ENCODE data around the gene KCTD11.
"Not testable (repeated sequence)": the region's sequence is repeated elsewhere in the genome, so short reads cannot be mapped to it uniquely, and the experiment has no call there.

KCTD11 gene

GRCh38 chr17:7343250-7343649 lies 8.7 kb upstream of the KCTD11 start:
- no peak for FAIRE-seq

GRCh38 chr17:7346761-7347614 lies 5.0 kb upstream of the KCTD11 start:
- no peak for FAIRE-seq

More at GRCh38 chr17:7343250-7343649, 8.7 kb upstream of the KCTD11 start:
- DNase-seq (ENCODE audit: low spot score), result no peak

GRCh38 chr17:7347630-7348477 lies 4.1 kb upstream of the KCTD11 start:
- no peak for DNase-seq (ENCODE audit: low spot score)
- FAIRE-seq, result no peak

More at GRCh38 chr17:7346761-7347614, 5.0 kb upstream of the KCTD11 start:
- no peak for DNase-seq (ENCODE audit: low spot score)

GRCh38 chr17:7348478-7349242 lies 3.3 kb upstream of the KCTD11 start:
- no peak for FAIRE-seq
- no peak for DNase-seq (ENCODE audit: low spot score)

DNA sequence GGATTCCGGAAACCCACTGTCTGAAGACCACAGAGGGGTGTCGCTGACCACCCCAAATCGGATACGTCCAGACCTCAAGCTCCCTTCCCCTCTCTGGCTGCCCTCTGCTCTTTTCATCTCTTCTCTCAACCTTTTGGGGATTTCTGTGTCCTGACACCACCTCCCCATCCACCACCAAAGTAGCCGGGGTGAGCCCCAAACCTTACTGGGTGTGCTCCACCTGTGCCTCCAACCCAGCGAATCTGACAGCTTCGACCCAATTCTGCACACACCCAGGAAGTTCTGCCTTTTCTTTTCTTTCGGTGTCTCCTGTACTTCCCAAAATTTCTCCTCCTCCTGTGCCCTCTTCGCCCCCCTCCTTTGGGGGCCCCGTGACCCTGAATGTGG lies 534 bp downstream of the KCTD11 start:
- FAIRE-seq (no peak), DNase-seq (ENCODE audit: low spot score) (no peak)

DNA sequence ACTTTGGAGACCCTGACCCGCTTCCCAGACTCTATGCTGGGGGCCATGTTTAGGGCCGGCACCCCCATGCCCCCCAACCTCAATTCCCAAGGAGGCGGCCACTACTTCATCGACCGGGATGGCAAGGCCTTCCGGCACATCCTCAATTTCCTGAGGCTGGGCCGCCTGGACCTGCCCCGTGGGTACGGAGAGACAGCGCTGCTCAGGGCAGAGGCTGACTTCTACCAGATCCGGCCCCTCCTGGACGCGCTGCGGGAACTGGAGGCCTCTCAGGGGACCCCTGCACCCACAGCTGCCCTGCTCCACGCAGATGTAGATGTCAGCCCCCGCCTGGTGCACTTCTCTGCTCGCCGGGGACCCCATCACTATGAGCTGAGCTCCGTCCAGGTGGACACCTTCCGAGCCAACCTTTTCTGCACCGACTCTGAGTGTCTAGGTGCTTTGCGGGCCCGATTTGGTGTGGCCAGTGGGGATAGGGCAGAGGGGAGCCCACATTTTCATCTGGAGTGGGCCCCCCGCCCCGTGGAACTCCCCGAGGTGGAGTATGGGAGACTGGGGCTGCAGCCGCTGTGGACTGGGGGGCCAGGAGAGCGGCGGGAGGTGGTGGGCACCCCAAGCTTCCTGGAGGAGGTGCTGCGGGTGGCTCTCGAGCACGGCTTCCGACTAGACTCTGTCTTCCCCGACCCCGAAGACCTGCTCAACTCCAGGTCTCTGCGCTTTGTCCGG lies 1.1 kb downstream of the KCTD11 start:
- DNase-seq (ENCODE audit: low spot score) (no peak), FAIRE-seq (no peak)

DNA sequence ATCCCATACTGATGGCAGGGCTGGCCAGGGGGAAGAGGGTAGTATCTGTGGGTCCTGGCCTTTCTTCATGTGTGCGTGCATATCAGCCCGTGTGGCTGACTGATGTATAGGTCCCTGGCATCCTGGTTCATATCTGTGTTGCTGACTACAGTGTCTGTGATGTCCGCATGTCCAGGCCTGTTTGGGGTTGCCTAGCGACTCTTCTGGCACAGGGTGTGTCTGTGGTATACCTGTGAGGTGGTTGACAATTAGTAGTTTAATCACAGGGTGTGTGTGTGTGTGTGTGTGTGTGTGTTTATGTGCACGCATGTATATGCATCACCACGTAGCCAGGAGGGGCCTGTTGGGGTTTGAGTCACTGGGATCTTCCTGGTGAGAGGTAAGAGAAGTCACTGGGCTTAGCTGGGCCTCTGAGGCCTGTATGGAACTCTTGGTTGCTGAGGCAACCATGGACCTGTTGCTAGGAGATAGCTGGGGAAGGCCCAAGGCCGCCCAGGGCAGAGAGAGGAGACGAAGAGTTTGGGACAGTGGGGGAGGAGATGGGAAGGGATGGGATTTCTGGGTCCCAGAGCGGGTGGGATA lies 2.4 kb downstream of the KCTD11 start:
- DNase-seq (ENCODE audit: low spot score) (peak; percentile 47), FAIRE-seq (no peak)

DNA sequence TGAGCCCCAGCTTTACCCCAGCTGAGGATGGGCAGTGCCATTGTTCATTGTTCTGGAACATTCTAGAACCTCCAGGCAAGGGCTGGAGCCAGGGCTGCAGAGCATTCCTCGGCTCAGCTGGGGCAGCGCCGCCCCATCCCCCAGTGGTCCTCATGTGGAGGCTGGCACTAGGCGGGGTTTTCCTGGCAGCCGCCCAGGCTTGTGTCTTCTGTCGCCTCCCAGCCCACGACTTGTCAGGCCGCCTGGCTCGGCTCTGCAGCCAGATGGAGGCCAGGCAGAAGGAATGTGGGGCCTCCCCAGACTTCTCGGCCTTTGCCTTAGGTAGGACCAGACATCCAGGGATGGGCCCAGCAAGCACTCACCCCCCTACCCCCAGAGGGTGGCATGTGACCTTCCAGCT lies 3.1 kb downstream of the KCTD11 start, which contains the start of gene TMEM95:
TSS of gene TMEM95 (plus strand) at position 104 of the 400 bp plus-strand sequence. CDS start at position 153, 49 bp downstream.
- DNase-seq (ENCODE audit: low spot score) (no peak), FAIRE-seq (no peak)

- no peak for DNase-seq (ENCODE audit: low spot score)
- FAIRE-seq, result no peak
Observed at GRCh38 chr17:7355573-7355972, 3.6 kb downstream of the KCTD11 start.

GRCh38 chr17:7356072-7356549 lies 4.1 kb downstream of the KCTD11 start:
- peak; percentile 33 for DNase-seq (ENCODE audit: low spot score)

DNA sequence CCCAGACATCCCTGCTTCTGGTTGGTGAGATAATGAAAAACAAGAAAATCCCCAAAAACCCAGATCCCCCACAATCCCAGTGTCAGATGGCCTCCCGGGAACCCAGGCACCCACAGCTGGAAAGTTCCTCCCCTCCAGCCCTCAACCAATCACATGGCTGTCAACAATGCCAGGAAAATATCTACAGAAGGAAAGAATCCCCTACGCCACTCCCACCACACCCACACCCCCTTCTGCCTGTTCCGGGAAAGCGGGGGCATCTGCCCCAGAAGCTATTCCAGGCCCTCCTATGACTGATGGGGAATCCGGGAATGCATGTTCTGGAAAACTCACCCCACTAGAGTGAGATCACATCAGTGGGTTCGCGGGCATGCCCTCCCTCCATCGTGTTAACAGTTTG lies 4.8 kb downstream of the KCTD11 start:
- no peak for FAIRE-seq
- DNase-seq (ENCODE audit: low spot score), result no peak

More at GRCh38 chr17:7356072-7356549, 4.1 kb downstream of the KCTD11 start:
- FAIRE-seq, result no peak

DNA sequence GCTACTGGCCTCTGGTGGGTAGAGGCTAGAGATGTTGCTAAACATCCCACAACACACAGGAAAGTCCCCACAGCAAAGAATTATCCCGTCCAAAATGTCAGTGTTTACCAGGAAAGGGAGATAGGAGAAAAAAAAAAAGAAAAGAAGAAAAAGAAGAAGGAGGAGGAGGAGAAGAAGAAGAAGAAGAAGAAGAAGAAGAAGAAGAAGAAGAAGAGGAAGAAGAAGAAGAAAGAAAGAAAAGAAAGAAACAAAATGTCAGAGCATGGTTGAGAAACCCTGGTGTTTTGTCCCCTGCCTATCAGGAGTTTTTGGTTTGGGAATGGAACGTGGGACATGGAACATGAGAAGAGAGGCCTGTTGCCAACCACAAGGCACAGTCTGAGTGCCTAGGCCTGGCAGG lies 5.4 kb downstream of the KCTD11 start:
- DNase-seq (ENCODE audit: low spot score), result no peak
- FAIRE-seq, result no peak

DNA sequence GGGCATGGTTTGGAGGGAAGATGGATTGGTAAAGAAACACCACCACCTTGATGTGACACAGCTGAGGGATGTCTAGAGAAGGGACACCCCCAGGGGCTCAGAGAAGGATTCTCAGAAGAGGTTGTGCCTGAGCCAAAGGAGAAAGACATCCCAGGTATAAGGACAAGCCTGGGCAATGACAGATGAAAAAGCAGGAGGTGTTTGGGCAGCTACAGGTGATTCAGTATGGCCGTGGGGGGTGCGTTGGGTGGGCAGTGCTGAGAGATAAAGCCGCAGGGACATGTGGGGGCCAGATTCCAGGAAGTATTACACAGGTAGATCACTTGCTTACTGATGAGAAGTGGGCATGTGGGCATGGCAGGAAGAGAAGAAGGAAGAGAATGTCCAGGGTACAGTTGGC lies 9.9 kb downstream of the KCTD11 start:
- no peak for DNase-seq (ENCODE audit: low spot score)
- FAIRE-seq, result no peak

- FAIRE-seq (no peak), DNase-seq (ENCODE audit: low spot score) (no peak)
Observed at GRCh38 chr17:7363311-7363710, 11.3 kb downstream of the KCTD11 start.

DNA sequence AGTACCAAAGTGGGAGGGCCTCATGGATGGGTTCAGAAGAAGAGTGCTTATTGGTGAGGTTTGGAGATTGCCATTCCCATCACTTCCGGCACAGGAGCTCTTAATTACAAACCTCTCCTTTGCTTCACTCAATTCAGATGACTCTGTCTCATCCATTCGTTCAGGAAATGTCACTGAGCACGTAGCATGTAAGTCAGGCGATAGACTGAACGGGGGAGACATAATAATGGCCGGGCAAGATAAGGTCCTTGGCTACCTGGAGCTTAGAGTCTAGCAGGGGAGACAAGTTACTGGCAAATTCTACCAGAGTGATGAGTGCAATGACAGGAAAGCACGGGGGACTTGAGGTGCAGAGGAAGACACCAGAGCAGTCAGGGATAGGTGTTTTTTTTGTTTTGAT lies 14.0 kb downstream of the KCTD11 start:
- DNase-seq (ENCODE audit: low spot score); FAIRE-seq: not testable (repeated sequence)

DNA sequence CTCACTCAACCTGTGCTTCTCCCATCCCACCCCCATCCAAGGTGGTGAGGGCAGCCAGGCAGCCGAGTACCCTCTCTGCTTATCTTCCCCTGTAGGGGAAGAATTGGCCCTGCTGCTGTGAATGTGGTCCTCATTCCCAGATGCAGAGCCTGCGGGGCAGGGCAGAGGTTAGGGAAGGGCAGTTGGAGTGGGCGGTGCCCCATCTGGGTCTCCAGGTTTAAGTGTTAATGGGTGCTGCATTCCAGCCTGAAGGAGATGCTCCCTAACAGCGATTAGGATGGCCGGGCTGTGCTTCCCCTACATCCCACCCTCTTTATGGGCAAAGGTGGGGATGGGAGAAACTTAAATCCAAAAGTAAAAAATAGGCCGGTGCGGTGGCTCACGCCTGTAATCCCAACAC lies 15.1 kb downstream of the KCTD11 start:
- no peak for FAIRE-seq
- DNase-seq (ENCODE audit: low spot score), result no peak

- no peak for FAIRE-seq
- no peak for DNase-seq (ENCODE audit: low spot score)
Observed at GRCh38 chr17:7367918-7368598, 16.1 kb downstream of the KCTD11 start.

DNA sequence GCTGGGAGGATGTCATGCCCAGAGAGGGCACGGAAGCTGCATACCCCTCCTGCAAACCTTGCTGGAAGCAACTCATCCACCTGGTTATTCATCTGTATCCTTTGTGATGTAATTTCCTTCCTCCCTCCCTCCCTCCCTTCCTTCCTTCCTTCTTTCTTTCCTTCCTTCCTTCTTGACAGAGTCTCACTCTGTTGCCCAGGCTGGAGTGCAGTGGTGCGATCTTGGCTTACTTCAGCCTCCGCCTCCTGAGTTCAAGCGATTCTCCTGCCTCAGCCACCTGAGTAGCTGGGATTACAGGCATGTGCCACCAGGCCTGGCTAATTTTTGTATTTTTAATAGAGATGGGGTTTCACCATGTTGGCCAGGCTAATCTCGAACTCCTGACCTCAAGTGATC lies 16.6 kb downstream of the KCTD11 start:
- DNase-seq (ENCODE audit: low spot score); FAIRE-seq: not testable (repeated sequence)

- FAIRE-seq, result no peak
- no peak for DNase-seq (ENCODE audit: low spot score)
Observed at GRCh38 chr17:7369825-7370224, 17.9 kb downstream of the KCTD11 start.

- no peak for DNase-seq (ENCODE audit: low spot score)
- no peak for FAIRE-seq
Observed at GRCh38 chr17:7370853-7371252, 18.9 kb downstream of the KCTD11 start.
